COR-L47 (cell line): ENCODE results near the gene CSTB.

Experiments
- DNase-seq: peaks from one replicate; lab custom pipeline; 2025; lab: John Stamatoyannopoulos, UW

Gene CSTB

GRCh38 chr21:43789276-43790009 is 13.3 kb upstream of the CSTB start, which contains the start of gene RRP1:
RRP1 (plus strand) TSS chr21:43789577; CDS start chr21:43789630, 53 bp downstream.
- peak; percentile 89 for DNase-seq

GRCh38 chr21:43786807-43787440 is 10.8 kb upstream of the CSTB start:
- DNase-seq, result no peak

DNA sequence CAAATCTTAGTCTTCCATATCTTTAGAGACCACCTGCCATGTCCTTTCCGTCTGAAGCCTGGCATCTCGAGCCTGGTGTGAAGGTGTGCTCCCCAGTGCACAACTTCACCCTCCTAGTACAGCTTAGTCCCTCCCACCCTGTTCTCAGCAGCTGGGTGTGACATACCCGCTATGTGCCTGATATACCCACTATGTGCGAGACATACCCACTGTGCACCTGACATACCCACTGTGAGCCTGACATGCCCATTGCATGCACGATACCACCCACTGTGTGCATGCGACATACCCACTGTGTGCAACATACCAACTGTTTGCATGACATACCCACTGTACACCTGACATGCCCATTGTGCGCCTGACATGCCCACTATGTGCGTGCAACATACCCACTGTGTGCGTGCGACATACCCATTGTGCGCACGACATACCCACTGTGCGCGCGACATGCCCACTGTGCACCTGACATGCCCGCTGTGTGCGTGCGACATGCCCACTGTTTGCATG is 10.2 kb upstream of the CSTB start:
- DNase-seq, result no peak

- no peak for DNase-seq
These were observed 9.0 kb upstream of the CSTB start for GRCh38 chr21:43785134-43785533.

DNA sequence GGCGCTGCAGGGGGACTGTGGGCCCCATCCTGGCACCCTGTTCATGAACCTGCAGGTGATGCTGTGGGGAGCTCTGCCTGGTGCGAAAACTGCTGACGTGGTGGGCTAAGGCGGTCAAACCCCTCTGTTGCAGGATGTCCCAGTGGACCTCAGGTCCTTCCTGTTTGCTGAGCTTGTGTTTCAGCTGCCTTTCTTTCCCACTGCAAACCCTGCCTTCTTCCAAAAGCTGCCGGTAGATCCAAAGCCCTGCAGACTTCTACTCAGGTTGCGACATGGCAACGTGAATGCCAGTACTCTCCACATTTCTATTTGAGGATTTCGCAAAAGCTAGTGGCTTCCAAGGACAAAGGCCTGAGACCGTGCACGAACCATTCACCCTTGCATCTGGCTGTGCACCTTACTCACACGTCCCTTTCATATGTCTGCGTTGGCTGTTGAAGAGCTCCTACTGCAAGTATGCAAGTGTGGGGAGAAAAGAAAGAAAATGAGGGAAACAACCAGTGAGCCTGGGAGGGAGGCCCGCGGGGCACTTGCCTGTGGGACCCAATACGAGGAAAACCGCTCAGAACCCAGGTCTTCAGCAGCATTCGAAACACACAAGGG is 7.1 kb upstream of the CSTB start:
- DNase-seq, result no peak

DNA sequence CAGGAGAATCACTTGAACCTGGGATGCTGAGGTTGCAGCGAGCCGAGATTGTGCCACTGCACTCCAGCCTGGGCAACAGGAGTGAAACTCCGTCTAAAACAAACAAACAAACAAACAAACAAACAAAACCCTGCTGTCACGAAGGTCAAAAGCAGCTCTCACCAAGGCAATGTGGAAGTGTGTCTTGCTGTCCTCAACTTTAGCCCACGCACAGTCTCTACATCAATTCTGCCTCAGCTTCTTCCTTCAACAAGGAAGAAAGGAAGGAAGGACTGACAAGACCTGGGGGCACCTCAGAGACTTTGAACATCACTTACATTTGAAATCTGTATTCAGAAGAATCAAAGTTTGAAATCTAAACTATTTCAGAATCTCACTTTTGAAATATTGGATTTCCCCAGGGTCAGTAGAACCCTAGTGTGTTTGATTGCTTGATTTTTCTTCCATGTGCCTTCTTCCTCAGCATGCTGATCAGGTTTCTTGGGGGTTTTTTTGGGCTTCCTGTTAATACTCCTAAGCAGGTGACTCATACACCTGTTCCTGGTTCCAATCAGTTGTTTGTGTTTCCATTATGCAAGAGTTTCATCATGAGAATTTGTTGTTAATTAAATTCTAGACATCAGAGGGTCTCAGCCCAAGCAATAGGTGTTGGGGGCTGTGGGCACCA is 6.5 kb upstream of the CSTB start:
- no peak for DNase-seq

DNA sequence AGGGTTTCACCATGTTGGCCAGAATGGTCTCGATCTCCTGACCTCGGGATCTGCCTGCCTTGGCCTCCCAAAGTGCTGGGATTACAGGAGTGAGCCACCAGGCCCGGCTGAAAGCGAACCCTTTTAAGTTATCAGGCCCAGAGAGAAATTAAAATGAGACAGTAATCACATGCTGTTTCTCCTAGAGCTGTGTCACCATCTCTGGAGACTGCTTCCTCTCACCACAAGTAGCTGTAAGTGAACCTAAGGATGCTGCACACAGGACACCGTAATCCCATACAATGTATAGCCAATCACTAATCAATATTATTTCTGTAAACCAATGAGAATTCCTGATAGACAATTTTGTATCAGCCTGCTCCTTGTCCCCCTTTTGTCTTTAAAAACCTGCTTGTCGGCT is 5.7 kb upstream of the CSTB start:
- DNase-seq, result no peak

- DNase-seq, result peak; percentile 29
These were observed 3.6 kb upstream of the CSTB start for GRCh38 chr21:43779660-43780059.

GRCh38 chr21:43778469-43779335 is 2.6 kb upstream of the CSTB start:
- no peak for DNase-seq

GRCh38 chr21:43777953-43778352 is 1.8 kb upstream of the CSTB start:
- DNase-seq, result no peak

- no peak for DNase-seq
These were observed 918 bp downstream of the CSTB start for GRCh38 chr21:43775190-43775589.

- DNase-seq, result no peak
These were observed 1.9 kb downstream of the CSTB start for GRCh38 chr21:43774163-43774562.

DNA sequence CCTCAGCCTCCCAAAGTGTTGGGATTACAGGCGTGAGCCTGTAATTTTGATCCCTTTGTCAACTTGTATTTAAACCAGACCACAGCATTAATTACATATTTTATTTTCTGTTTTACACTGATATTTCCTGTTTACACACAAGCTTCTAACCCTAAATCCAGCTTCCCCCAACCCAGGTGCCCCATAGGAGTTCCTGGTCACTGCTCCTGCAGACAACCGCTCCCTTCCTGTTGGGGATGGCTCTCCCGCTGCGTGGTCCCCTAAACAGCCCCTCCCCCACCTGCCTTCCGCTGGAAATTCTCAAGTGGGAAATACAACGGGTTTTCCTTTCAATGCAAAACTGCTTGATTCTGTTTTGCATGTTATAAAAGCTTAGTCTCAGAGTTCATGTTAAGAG is 3.7 kb downstream of the CSTB start:
- no peak for DNase-seq

DNA sequence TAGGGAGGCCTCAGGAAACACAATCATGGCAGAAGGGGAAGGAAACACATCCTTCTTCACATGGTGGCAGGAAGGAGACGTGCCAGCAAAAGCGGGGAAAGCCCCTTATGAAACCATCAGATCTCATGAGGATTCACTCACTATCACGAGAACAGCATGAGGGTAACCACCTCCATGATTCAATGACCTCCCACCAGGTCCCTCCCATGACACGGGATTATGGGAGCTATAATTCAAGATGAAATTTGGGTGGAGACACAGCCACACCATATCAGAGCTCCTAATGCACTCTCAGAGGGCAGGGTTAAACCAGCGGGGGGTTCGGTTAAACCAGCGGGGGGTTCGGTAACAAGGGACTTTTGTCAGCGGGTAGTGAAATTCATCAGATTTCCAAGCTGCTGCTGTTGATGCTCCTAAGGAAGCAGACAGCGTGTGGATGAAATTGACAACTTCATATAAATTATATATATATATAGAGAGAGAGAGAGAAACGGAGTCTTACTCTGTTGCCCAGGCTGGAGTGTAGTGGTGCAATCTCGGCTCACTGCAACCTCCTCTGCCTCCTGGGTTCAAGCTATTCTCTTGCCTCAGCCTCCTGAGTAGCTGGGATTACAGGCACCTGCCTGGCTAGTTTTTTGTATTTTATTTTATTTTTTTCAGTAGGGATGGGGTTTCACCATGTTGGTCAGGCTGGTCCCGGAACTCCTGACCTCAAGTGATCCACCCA is 4.2 kb downstream of the CSTB start:
- no peak for DNase-seq

DNA sequence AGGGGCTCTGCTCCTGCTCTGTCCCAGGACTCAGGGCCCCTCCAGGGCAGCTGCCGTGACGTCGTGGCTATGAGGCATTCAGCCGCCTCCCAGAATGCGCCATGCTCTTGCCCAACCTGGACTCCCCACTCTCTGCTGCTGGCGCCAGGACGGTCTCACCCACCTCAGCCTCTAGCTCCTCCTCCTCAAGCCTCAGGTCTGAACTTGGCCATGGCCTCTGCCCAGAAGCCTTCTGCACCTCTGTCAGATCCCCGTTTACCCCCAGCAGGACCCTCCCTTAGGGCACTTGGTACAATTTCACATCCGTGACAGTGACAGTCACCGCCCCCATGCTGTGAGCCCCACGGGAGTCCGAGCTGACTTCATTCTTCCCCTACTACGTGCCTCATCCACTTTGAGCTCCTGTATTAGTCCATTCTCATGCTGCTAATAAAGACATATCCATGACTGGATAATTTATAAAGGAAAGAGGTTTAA is 4.9 kb downstream of the CSTB start:
- DNase-seq, result no peak

GRCh38 chr21:43770066-43770655 is 5.9 kb downstream of the CSTB start:
- no peak for DNase-seq

- DNase-seq, result no peak
These were observed 6.7 kb downstream of the CSTB start for GRCh38 chr21:43769325-43769958.

DNA sequence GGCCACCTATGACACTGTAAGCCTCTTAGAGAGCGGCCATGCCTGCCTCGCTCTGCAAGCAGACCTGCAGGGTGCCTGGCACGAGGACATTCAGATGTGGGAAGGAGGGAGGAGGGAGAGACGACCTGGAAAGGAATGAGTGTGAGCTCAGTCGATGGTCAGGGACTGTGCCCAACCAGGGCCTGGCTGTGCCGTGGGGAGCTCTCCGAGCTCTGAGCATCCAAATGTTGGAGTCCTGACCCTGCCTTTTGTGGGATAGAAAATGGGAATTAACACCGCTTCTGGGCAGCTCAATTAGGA is 7.3 kb downstream of the CSTB start:
- no peak for DNase-seq

DNA sequence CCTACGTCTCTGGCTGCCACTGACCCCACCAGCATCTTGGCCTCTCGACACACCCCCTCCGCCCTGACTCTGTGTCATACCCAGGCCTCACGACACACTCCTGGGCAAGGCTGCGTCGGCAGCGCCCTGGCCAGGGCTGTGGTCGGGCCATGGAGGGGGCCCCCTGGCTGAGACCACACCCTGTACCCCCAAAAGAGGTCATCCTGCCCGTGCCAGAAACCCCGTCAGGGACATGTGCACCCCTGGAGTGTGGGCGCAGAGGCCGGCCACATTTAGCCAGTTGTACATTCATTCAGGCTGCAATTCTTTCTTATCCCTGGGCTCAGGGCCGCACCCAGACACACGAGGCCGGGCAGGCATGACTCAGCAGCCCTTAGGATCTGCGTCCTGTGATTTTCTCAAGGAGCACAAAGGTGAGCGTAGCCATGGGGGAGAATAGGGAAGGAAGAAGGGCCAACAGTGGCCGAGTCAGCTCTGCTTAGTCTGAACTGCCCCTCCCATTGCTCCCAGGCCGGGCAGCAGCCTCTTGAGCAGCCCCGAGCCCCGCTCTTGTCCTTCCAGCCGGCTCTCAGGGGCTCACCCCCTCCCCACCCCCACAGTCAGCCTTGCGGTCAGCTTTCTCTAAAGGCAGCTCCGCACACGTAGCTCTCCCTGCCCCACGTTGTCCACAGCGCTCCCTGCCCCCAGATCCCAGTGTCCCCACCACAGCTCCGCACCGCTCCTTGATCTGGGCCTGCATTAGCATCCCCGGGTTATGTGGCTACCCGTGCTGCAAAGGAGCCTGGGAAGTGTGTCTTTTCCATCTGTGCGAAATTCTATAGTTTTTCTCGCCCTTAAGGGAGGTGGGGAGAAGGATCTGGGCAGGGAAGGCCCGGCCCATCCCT is 7.9 kb downstream of the CSTB start:
- no peak for DNase-seq
